Vagina (tissue), 2 donors: ENCODE results near the gene HECTD4.

Source experiments
- POLR2A ChIP-seq, 2 donors: fragments of 450-650 bp; IDR thresholded peaks; one replicate each; pipeline ENCODE4 v1.6.1; 2017; ENCODE audit warnings: antibody characterized with exemption in 2 of 2, mild to moderate bottlenecking in 2 of 2, moderate library complexity in 2 of 2
- POLR2AphosphoS5 ChIP-seq, 2 donors: sonication (generic); formaldehyde crosslinking; IDR thresholded peaks; one replicate each; pipeline ENCODE4 v1.9.0; 2017; ENCODE audit warnings: antibody characterized with exemption in 2 of 2, mild to moderate bottlenecking in 2 of 2, low read depth in 1 of 2; ENCODE audit not compliant: insufficient read depth in 1 of 2
- TF ChIP-seq, protein P1 (sequence below), 3 experiments: fragments of 450-650 bp in 2 of 3; fragments of 200-600 bp in 1 of 3; sonication (generic) in 1 of 3; IDR thresholded peaks; one replicate each; pipeline ENCODE4 v1.5.1; 2017 to 2019; ENCODE audit warnings: antibody characterized with exemption in 3 of 3, mild to moderate bottlenecking in 2 of 3, moderate library complexity in 2 of 3

DNA sequence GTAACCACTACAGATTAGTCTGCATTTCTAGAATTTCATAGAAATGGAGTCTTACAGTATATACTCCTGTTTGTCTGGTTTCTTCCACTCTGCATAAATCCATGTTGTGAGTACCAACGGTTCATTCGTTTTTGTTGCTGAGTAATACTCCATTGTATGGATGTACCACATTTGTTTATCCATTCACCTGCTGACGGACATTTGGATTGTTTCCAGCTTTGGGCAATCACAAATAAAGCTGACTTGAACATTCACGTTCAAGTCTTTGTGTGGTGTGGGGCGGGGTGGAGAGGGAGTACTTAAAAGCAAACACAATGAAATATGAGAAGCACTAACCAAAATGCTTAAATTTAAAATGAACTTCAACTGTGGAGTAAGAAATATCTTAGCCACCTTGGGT, 7.1 kb downstream of the HECTD4 start:
- TF ChIP-seq, protein P1, sequence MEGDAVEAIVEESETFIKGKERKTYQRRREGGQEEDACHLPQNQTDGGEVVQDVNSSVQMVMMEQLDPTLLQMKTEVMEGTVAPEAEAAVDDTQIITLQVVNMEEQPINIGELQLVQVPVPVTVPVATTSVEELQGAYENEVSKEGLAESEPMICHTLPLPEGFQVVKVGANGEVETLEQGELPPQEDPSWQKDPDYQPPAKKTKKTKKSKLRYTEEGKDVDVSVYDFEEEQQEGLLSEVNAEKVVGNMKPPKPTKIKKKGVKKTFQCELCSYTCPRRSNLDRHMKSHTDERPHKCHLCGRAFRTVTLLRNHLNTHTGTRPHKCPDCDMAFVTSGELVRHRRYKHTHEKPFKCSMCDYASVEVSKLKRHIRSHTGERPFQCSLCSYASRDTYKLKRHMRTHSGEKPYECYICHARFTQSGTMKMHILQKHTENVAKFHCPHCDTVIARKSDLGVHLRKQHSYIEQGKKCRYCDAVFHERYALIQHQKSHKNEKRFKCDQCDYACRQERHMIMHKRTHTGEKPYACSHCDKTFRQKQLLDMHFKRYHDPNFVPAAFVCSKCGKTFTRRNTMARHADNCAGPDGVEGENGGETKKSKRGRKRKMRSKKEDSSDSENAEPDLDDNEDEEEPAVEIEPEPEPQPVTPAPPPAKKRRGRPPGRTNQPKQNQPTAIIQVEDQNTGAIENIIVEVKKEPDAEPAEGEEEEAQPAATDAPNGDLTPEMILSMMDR (IDR thresholded peaks at IDR 0.05), result no peak
- TF ChIP-seq POLR2A (IDR thresholded peaks at IDR 0.05), result no peak
- TF ChIP-seq POLR2AphosphoS5 (IDR thresholded peaks at IDR 0.05; ENCODE audit: insufficient read depth in 1 of 2, low read depth in 1 of 2), result no peak
